WTC11 (cell line): Measurements from ENCODE around the gene MSGN1. TPM values are rescaled to one million over a fixed set of nuclear protein-coding genes. Genes with fewer than 3 reads are reported as not detected.

Experiments
- ATAC-seq: fragments of 200-7000 bp; cut with Tn5 transposase; 2 replicates; pipeline ENCODE4 v1.10.0; 2021; ENCODE audit warnings: mild to moderate bottlenecking, moderate library complexity
- CTCF ChIA-PET: fragments of 300-600 bp; sonication (Branson Sonifier 250); formaldehyde crosslinking; loops from one replicate; lab custom pipeline; 2021; ENCODE audit warnings: antibody characterized with exemption; lab: Charles Lee
- POLR2A ChIA-PET: fragments of 350-600 bp; sonication (Branson Sonifier 250); formaldehyde crosslinking; loops from one replicate; lab custom pipeline; 2021; ENCODE audit warnings: antibody characterized with exemption; lab: Charles Lee
- DNase-seq: peaks from one replicate; pipeline ENCODE4 v3.0.0; 2021; ENCODE audit warnings: low spot score
- H3K27ac Mint-ChIP-seq: 2 replicates; pipeline ENCODE4 v1.8.0; 2021; ENCODE audit warnings: mixed read lengths
- H3K27me3 Mint-ChIP-seq: 2 replicates; pipeline ENCODE4 v1.8.0; 2021; ENCODE audit warnings: low read depth, mild to moderate bottlenecking, moderate library complexity, mixed read lengths
- H3K36me3 Mint-ChIP-seq: 2 replicates; pipeline ENCODE4 v1.8.0; 2021; ENCODE audit warnings: mixed read lengths
- H3K4me1 Mint-ChIP-seq: 2 replicates; pipeline ENCODE4 v1.8.0; 2022; ENCODE audit warnings: mixed read lengths
- H3K4me3 Mint-ChIP-seq: 2 replicates; pipeline ENCODE4 v1.8.0; 2021; ENCODE audit warnings: mild to moderate bottlenecking, moderate library complexity, mixed read lengths
- H3K9me3 Mint-ChIP-seq: 2 replicates; pipeline ENCODE4 v1.8.0; 2021; ENCODE audit warnings: mixed read lengths
- CREB1 ChIP-seq: sonication (generic); formaldehyde crosslinking; IDR thresholded peaks from 2 replicates; pipeline ENCODE4 v1.8.0; 2023; ENCODE audit warnings: mild to moderate bottlenecking, missing genetic modification reagents
- EMX1 ChIP-seq: fragments of 250-450 bp; sonication (Bioruptor Pico); IDR thresholded peaks from 2 replicates; pipeline ENCODE4 v1.8.0; 2021; ENCODE audit warnings: mild to moderate bottlenecking
- ESRRA ChIP-seq: sonication (generic); formaldehyde crosslinking; IDR thresholded peaks from 2 replicates; pipeline ENCODE4 v1.8.1; 2022; ENCODE audit warnings: mild to moderate bottlenecking, missing genetic modification reagents, borderline replicate concordance
- FOXP1 ChIP-seq: sonication (generic); formaldehyde crosslinking; IDR thresholded peaks from 2 replicates; pipeline ENCODE4 v1.8.0; 2022; ENCODE audit warnings: missing genetic modification reagents, mild to moderate bottlenecking, moderate library complexity, borderline replicate concordance
- JAZF1 ChIP-seq: fragments of 250-450 bp; sonication (Bioruptor Pico); IDR thresholded peaks from 2 replicates; pipeline ENCODE4 v1.9.0; 2021; ENCODE audit warnings: moderate library complexity, mild to moderate bottlenecking, inconsistent platforms
- OVOL2 ChIP-seq: fragments of 250-450 bp; sonication (Bioruptor Pico); IDR thresholded peaks from 2 replicates; pipeline ENCODE4 v1.9.0; 2021; ENCODE audit warnings: mild to moderate bottlenecking, borderline replicate concordance
- RORB ChIP-seq: fragments of 250-450 bp; sonication (Bioruptor Pico); IDR thresholded peaks from 2 replicates; pipeline ENCODE4 v1.9.0; 2021; ENCODE audit warnings: mild to moderate bottlenecking
- SMAD4 ChIP-seq: sonication (generic); formaldehyde crosslinking; IDR thresholded peaks from 2 replicates; pipeline ENCODE4 v1.8.0; 2022; ENCODE audit warnings: mild to moderate bottlenecking, missing genetic modification reagents
- SP1 ChIP-seq: sonication (generic); formaldehyde crosslinking; conservative IDR thresholded peaks from 2 replicates; pipeline ENCODE4 v1.8.1; 2022; ENCODE audit warnings: missing genetic modification reagents
- TEAD1 ChIP-seq: sonication (generic); formaldehyde crosslinking; IDR thresholded peaks from 2 replicates; pipeline ENCODE4 v1.8.0; 2022; ENCODE audit warnings: mild to moderate bottlenecking, missing genetic modification reagents
- TEAD4 ChIP-seq: sonication (generic); formaldehyde crosslinking; IDR thresholded peaks from 2 replicates; pipeline ENCODE4 v1.8.0; 2022; ENCODE audit warnings: mild to moderate bottlenecking, missing genetic modification reagents
- ZBTB21 ChIP-seq: sonication (generic); formaldehyde crosslinking; IDR thresholded peaks from 2 replicates; pipeline ENCODE4 v1.8.1; 2023; ENCODE audit warnings: mild to moderate bottlenecking, missing genetic modification reagents, borderline replicate concordance
- ZBTB43 ChIP-seq: sonication (generic); formaldehyde crosslinking; IDR thresholded peaks from 2 replicates; pipeline ENCODE4 v1.8.1; 2023; ENCODE audit warnings: mild to moderate bottlenecking, missing genetic modification reagents
- ZNF138 ChIP-seq: sonication (generic); formaldehyde crosslinking; conservative IDR thresholded peaks from 2 replicates; pipeline ENCODE4 v1.8.1; 2022; ENCODE audit warnings: mild to moderate bottlenecking, moderate library complexity, missing genetic modification reagents
- ZNF263 ChIP-seq: sonication (generic); formaldehyde crosslinking; IDR thresholded peaks from 2 replicates; pipeline ENCODE4 v1.8.1; 2022; ENCODE audit warnings: low read depth, mild to moderate bottlenecking, moderate library complexity, missing genetic modification reagents
- ZNF416 ChIP-seq: fragments of 250-450 bp; sonication (Bioruptor Pico); IDR thresholded peaks from 2 replicates; pipeline ENCODE4 v1.9.0; 2021; ENCODE audit warnings: mild to moderate bottlenecking, inconsistent platforms
- total RNA-seq: library from RNA; stranded (reverse); gene quantifications from 3 replicates; pipeline ENCODE4 v1.2.3, GENCODE V29; 2021
- TF ChIP-seq, protein P1 (sequence below): sonication (generic); formaldehyde crosslinking; conservative IDR thresholded peaks from 2 replicates; pipeline ENCODE4 v1.8.1; 2023; ENCODE audit warnings: mild to moderate bottlenecking, low read depth, missing genetic modification reagents, moderate library complexity
- TF ChIP-seq, protein P2 (sequence below): fragments of 250-450 bp; sonication (Bioruptor Pico); IDR thresholded peaks from 2 replicates; pipeline ENCODE4 v2.1.2; 2022; ENCODE audit warnings: mild to moderate bottlenecking, moderate library complexity
- TF ChIP-seq, protein P3 (sequence below): fragments of 200-600 bp; IDR thresholded peaks from 2 replicates; pipeline ENCODE4 v1.8.0; 2022; ENCODE audit warnings: antibody characterized with exemption
- TF ChIP-seq, protein P4 (sequence below): sonication (generic); formaldehyde crosslinking; IDR thresholded peaks from 2 replicates; pipeline ENCODE4 v1.8.0; 2022; ENCODE audit warnings: mild to moderate bottlenecking, missing genetic modification reagents
- TF ChIP-seq, protein P5 (sequence below): sonication (generic); formaldehyde crosslinking; IDR thresholded peaks from 2 replicates; pipeline ENCODE4 v1.8.0; 2022; ENCODE audit warnings: mild to moderate bottlenecking, missing genetic modification reagents
- TF ChIP-seq, protein P6 (sequence below): fragments of 250-450 bp; sonication (Bioruptor Pico); IDR thresholded peaks from 2 replicates; pipeline ENCODE4 v1.9.0; 2021; ENCODE audit warnings: mild to moderate bottlenecking

Gene MSGN1
- total RNA-seq, 1 experiment from 2014 or later = not detected

DNA sequence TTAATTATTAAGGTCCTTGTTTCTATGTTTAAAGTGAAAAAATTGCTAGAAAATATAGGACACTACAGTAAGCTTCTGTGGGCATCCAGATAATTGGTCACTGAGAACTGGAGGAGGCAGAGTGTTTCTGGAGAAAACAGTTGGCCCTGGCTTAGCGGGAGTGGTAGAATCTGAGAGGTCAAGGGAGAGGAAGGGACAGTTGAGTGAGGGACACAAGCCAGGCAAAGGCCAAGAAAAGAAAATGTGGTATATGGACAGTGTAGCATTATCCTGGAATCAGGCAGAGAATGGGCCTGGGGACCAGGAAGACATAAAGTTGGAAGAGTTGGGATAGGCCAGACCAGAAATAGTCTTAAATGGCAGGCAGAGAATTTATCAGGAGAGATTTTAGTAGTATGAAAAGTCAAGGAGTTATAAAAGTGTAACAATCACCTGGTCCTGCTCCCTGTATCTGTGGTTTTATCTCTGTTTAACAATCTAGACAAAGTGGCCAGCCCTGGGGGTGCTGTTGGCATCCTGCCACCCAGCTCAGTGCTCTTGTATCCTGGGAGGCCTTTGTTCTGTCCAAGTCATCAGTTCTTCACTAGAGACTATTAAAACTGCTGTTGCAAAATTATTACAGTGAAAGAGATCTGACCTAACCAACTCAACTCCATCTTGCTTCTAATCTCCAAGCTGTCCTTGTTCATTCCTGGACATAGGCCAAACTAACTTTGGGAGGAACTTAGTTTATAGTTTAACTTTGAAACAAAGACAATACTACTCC, 15.4 kb upstream of the MSGN1 start (continued):
- TF ChIP-seq TEAD1 (CRISPR knock-in tag) = no peak
- no peak for TF ChIP-seq ZNF416 (CRISPR knock-in tag)
- no peak for TF ChIP-seq ESRRA (CRISPR knock-in tag)
- TF ChIP-seq RORB = no peak
- TF ChIP-seq JAZF1 (CRISPR knock-in tag) = no peak
- TF ChIP-seq, protein P1, sequence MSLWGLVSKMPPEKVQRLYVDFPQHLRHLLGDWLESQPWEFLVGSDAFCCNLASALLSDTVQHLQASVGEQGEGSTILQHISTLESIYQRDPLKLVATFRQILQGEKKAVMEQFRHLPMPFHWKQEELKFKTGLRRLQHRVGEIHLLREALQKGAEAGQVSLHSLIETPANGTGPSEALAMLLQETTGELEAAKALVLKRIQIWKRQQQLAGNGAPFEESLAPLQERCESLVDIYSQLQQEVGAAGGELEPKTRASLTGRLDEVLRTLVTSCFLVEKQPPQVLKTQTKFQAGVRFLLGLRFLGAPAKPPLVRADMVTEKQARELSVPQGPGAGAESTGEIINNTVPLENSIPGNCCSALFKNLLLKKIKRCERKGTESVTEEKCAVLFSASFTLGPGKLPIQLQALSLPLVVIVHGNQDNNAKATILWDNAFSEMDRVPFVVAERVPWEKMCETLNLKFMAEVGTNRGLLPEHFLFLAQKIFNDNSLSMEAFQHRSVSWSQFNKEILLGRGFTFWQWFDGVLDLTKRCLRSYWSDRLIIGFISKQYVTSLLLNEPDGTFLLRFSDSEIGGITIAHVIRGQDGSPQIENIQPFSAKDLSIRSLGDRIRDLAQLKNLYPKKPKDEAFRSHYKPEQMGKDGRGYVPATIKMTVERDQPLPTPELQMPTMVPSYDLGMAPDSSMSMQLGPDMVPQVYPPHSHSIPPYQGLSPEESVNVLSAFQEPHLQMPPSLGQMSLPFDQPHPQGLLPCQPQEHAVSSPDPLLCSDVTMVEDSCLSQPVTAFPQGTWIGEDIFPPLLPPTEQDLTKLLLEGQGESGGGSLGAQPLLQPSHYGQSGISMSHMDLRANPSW (CRISPR knock-in tag) = no peak
- TF ChIP-seq, protein P2, sequence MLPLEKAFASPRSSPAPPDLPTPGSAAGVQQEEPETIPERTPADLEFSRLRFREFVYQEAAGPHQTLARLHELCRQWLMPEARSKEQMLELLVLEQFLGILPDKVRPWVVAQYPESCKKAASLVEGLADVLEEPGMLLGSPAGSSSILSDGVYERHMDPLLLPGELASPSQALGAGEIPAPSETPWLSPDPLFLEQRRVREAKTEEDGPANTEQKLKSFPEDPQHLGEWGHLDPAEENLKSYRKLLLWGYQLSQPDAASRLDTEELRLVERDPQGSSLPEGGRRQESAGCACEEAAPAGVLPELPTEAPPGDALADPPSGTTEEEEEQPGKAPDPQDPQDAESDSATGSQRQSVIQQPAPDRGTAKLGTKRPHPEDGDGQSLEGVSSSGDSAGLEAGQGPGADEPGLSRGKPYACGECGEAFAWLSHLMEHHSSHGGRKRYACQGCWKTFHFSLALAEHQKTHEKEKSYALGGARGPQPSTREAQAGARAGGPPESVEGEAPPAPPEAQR (CRISPR knock-in tag) = no peak
- no peak for TF ChIP-seq FOXP1 (CRISPR knock-in tag)
- no peak for TF ChIP-seq ZBTB43 (CRISPR knock-in tag)
- TF ChIP-seq TEAD4 (CRISPR knock-in tag) = no peak
- TF ChIP-seq SP1 (CRISPR knock-in tag) = no peak

DNA sequence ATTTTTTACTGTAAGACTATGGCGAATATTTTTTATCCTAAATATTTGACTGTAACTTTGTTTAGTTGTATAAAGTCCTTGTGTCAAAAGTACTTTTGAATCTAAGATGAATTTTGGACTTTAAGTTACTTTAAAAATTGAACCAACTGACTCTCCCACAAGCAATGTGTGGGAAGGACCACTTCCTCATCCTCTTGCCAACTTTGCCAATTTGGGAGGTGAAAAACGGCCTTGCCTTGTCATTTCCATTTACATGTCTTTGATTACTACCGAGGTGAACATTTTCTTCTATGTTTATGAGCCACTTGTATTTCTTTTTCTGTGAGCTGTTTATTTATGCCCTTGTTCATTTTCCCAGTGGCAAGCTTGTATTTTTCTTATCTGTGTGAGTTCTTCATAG, 12.8 kb upstream of the MSGN1 start:
- no peak for ATAC-seq
- CTCF ChIA-PET = no interaction called here
- no peak for DNase-seq

DNA sequence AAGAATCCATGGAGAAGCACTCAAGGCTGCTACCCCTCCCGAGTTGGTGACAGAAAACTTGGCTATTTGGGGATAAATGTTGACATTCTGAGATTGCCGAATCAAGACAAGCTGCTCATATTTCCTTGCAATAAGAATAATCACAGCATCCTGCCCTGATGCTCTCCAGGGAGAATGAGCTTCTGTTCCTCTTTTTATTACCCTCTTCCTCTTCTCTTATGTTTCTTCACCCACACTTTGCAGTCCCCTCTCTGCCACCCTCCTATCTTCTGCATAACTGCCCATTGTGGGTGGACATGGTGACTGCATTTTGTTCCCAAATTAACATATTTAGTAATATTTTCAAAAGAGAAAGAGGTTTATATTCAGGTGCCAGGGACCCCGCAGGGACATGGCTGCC, 11.9 kb upstream of the MSGN1 start:
- POLR2A ChIA-PET = no interaction called here
- Mint-ChIP-seq H3K27me3 (no peaks in the 10 kb centered on the region), H3K4me1 (peaks cover 3% of the 10 kb centered on the region; the same call in 1 of the 2 replicates), H3K4me3 (no peak overlapping the region), H3K36me3 (no peaks in the 10 kb centered on the region), H3K9me3 (no peaks in the 10 kb centered on the region), H3K27ac (no peak overlapping the region)
- CTCF ChIA-PET = no interaction called here
- ATAC-seq = no peak
- DNase-seq = no peak
- no peak for TF ChIP-seq TEAD1 (CRISPR knock-in tag)
- TF ChIP-seq, protein P3, sequence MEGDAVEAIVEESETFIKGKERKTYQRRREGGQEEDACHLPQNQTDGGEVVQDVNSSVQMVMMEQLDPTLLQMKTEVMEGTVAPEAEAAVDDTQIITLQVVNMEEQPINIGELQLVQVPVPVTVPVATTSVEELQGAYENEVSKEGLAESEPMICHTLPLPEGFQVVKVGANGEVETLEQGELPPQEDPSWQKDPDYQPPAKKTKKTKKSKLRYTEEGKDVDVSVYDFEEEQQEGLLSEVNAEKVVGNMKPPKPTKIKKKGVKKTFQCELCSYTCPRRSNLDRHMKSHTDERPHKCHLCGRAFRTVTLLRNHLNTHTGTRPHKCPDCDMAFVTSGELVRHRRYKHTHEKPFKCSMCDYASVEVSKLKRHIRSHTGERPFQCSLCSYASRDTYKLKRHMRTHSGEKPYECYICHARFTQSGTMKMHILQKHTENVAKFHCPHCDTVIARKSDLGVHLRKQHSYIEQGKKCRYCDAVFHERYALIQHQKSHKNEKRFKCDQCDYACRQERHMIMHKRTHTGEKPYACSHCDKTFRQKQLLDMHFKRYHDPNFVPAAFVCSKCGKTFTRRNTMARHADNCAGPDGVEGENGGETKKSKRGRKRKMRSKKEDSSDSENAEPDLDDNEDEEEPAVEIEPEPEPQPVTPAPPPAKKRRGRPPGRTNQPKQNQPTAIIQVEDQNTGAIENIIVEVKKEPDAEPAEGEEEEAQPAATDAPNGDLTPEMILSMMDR = no peak
- no peak for TF ChIP-seq JAZF1 (CRISPR knock-in tag)
- TF ChIP-seq ZNF138 (CRISPR knock-in tag) = no peak
- no peak for TF ChIP-seq OVOL2 (CRISPR knock-in tag)
- TF ChIP-seq, protein P4, sequence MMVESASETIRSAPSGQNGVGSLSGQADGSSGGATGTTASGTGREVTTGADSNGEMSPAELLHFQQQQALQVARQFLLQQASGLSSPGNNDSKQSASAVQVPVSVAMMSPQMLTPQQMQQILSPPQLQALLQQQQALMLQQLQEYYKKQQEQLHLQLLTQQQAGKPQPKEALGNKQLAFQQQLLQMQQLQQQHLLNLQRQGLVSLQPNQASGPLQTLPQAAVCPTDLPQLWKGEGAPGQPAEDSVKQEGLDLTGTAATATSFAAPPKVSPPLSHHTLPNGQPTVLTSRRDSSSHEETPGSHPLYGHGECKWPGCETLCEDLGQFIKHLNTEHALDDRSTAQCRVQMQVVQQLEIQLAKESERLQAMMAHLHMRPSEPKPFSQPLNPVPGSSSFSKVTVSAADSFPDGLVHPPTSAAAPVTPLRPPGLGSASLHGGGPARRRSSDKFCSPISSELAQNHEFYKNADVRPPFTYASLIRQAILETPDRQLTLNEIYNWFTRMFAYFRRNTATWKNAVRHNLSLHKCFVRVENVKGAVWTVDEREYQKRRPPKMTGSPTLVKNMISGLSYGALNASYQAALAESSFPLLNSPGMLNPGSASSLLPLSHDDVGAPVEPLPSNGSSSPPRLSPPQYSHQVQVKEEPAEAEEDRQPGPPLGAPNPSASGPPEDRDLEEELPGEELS = no peak
- TF ChIP-seq SMAD4 (CRISPR knock-in tag) = no peak
- TF ChIP-seq, protein P5, sequence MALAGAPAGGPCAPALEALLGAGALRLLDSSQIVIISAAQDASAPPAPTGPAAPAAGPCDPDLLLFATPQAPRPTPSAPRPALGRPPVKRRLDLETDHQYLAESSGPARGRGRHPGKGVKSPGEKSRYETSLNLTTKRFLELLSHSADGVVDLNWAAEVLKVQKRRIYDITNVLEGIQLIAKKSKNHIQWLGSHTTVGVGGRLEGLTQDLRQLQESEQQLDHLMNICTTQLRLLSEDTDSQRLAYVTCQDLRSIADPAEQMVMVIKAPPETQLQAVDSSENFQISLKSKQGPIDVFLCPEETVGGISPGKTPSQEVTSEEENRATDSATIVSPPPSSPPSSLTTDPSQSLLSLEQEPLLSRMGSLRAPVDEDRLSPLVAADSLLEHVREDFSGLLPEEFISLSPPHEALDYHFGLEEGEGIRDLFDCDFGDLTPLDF (CRISPR knock-in tag) = no peak
- no peak for TF ChIP-seq EMX1 (CRISPR knock-in tag)
- TF ChIP-seq, protein P6, sequence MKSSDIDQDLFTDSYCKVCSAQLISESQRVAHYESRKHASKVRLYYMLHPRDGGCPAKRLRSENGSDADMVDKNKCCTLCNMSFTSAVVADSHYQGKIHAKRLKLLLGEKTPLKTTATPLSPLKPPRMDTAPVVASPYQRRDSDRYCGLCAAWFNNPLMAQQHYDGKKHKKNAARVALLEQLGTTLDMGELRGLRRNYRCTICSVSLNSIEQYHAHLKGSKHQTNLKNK (CRISPR knock-in tag) = no peak
- no peak for TF ChIP-seq ZBTB43 (CRISPR knock-in tag)

More for the DNA sequence above, 12.8 kb upstream of the MSGN1 start:
- POLR2A ChIA-PET = no interaction called here
- no peak overlapping the region for H3K4me3 Mint-ChIP-seq
- H3K27ac Mint-ChIP-seq = no peak overlapping the region
- H3K9me3 Mint-ChIP-seq = no peaks in the 10 kb centered on the region
- H3K36me3 Mint-ChIP-seq = no peaks in the 10 kb centered on the region
- TF ChIP-seq ZBTB21 (CRISPR knock-in tag) = no peak
- TF ChIP-seq ZNF263 (CRISPR knock-in tag) = no peak
- TF ChIP-seq CREB1 (CRISPR knock-in tag) = no peak
- TF ChIP-seq, all 79 proteins: peak for 0
- no peaks in the 10 kb centered on the region for H3K27me3 Mint-ChIP-seq
- H3K4me1 Mint-ChIP-seq = peaks cover 3% of the 10 kb centered on the region; the same call in 1 of the 2 replicates
